ENCODE data around the gene DISP3.

DNA sequence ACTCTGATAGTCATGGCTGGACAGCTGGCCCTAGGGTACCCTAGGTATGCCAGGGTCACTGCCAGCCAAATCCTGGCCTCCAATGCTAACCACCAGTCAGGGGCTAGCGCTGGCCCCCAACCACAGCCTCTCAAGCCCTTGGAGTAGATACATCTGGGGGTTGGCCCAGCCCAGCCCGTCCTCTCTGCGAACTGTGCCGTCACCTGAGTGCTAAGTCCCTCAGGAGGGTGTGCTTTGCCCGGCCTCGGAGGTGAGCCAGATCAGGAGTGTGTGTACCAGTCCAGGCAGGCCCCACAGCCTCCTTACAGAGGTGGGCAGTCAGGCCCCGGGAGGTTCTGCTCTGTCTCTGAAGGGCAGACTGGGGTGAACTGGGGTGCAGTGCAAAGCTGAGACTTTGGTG lies 34.0 kb upstream of the DISP3 start:
- TF ChIP-seq, protein P1, sequence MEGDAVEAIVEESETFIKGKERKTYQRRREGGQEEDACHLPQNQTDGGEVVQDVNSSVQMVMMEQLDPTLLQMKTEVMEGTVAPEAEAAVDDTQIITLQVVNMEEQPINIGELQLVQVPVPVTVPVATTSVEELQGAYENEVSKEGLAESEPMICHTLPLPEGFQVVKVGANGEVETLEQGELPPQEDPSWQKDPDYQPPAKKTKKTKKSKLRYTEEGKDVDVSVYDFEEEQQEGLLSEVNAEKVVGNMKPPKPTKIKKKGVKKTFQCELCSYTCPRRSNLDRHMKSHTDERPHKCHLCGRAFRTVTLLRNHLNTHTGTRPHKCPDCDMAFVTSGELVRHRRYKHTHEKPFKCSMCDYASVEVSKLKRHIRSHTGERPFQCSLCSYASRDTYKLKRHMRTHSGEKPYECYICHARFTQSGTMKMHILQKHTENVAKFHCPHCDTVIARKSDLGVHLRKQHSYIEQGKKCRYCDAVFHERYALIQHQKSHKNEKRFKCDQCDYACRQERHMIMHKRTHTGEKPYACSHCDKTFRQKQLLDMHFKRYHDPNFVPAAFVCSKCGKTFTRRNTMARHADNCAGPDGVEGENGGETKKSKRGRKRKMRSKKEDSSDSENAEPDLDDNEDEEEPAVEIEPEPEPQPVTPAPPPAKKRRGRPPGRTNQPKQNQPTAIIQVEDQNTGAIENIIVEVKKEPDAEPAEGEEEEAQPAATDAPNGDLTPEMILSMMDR (IDR thresholded peaks at IDR 0.05): no peak
- no peak for TF ChIP-seq POLR2A (IDR thresholded peaks at IDR 0.05)

Data from ovary (tissue), 3 donors.